SK-MEL-5 (cell line): ENCODE data around the gene ZIC3. TPM values are rescaled to one million over a fixed set of nuclear protein-coding genes. Genes with fewer than 3 reads are reported as not detected.
"Not testable (repeated sequence)": the region's sequence is repeated elsewhere in the genome, so short reads cannot be mapped to it uniquely, and the experiment has no call there.

Experiments
- DNase-seq: peaks from one replicate; pipeline ENCODE4 v3.0.0-alpha.2; 2016; ENCODE audit warnings: low read depth, low spot score
- in situ Hi-C: cut with HindIII; loops from 2 replicates; pipeline ENCODE4 v1.10.0; 2016; ENCODE audit warnings: low sequenced_read_pairs, high pct_unique_total_duplicates, low pct_unique_long_range_greater_than_20kb
- polyA plus RNA-seq, 2 experiments: library from polyadenylated mRNA; depleted of rRNA; stranded (reverse); fragments of >200 nt; gene quantifications; 2 replicates each; pipeline ENCODE4 v1.2.3, GENCODE V29; 2015
- total RNA-seq: library from RNA; depleted of rRNA; stranded (reverse); fragments of >200 nt; shearing (Covaris generic); gene quantifications from 2 replicates; pipeline ENCODE4 v1.2.3, GENCODE V29; 2014; rRNA removed

Gene ZIC3
- 0.16 TPM in 1 of 2 replicates, not detected in the other for total RNA-seq
- 0.06 and 0.24 TPM in 2 replicates for polyA plus RNA-seq (2015; cell fraction: cytosol; rRNA removed)
- 0.49 and 0.51 TPM in 2 replicates for polyA plus RNA-seq (2015; cell fraction: nucleus; rRNA removed)

DNA sequence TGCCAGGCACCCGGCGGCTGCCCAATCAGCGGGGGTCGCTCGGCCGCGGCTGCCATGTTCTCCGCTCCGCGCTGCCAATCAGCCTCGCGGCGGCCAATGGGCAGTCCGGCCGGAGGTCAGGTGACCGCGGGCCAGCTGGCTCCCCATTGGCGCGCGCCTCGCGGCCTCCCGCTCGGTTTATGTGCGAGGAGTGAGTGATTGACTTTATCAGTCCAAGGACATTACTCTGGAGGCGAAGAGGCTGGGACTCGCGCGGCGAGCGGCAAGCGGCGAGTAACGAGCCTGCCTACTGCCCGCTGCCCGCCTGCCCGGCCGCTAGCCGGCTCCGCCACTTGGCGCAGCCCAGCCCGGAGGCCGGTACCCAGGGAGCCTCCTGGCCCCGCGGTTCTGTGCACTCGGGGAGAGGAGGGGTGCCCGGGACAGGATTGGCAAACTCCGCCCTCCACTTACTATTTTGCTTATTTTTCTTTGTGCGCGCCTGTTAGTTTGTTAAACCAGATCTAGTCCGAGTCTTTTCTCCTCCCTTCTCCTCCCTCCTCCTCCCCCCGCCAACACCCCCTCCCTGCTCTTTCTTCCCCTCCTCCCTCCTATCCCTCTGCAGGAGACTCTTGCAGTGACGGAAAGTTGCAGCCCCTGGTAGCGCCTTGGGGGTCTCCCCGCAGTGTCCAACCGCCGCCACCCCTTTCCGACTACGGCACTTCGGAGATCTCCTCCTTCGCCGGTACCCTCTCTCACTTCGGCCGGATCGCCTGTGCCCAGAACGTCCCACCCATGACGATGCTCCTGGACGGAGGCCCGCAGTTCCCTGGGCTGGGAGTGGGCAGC, at the start of gene ZIC3:
ZIC3 (plus strand) TSS at position 207 of the 825 bp plus-strand sequence; CDS start at position 772, 565 bp downstream.
- DNase-seq = peak; percentile 61
- in situ Hi-C loops = no loop called here

DNA sequence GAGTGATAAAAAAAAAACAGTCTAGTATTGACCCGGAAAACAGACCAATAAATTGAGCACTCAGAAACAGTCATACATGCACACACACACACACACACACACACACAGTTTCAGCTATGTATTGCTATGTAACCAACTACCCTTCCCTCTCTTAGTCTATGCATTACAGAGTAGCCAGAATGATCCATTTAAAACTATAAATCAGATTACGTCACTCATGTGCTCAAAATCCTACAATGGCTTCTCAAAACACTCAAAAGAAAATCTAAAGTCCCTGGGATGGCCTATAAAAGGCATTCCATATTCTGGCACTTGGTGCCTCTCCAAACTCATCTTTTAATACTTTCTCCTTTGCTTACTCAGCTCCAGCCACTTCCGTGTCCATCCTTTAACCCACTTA, 46.5 kb upstream of the ZIC3 start:
- no peak for DNase-seq
- in situ Hi-C loops = no loop called here

DNA sequence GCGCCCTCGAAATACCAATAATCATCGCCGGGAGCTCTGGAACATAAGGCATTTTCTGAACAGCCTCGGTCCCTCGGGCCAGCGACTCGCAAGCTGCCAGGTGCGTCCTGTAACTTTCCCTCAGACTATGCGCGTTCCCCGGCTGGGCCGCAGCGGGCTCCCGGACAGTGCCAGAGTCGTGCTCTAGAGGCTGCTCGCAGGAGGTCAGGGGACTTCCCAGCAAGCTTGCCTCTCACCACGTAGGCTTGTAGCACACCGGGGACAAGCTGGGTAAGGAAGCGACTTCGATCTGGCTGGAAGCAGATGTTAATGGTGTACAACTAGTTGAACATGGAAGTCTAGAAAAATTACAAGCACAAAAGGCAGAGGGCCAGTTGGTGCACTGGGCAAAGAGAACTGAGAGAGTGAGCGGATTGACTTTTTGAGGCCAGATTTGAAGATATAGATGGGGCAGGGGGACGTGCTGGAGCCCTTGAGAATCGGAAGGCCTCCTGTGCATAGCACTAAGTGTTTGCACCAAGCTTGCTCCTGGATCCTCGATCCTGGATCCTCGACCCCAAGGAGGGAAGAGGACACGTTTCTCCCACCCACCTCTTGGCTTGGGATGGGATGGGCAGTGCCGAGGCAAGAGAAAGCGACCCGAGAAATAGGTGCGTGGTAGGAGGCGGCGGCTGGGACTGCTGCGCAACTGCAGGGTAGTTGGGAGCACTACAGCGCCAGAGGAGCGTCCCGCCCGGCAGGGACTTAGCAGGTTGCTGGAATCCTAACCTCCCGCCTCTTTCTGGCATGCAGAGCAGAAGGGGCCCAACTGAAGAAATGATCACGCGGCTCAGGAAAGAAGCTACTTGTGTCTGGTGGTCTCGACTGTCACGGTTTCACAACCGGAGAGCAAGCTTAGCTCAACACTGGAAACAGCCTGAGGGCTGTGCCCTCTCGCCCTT, 19.9 kb upstream of the ZIC3 start:
- in situ Hi-C loops = no loop called here
- no peak for DNase-seq

DNA sequence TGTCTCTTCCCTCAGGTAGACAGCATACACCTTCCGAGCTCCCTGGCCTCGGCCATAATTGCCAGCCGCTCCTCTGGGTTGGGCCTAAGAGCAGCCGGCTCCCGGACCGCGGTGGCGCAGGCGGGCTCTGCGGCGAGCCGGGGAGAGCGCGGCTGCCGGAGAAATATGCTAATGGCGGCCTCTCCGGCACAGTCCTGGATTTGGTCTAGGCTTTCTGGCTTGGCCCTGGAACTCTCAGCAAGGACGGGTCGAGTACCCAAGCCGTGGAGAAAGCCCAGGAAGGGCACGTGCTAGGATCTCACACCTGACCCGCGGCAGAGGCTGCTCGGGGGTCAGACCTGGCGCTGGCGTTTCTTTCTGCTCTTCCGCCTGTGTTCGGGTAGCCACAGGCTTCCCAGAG, 18.6 kb upstream of the ZIC3 start:
- DNase-seq = no peak
- in situ Hi-C loops = no loop called here

- in situ Hi-C loops = no loop called here
- DNase-seq = no peak
Measured at GRCh38 chrX:137548261-137548660, 17.7 kb upstream of the ZIC3 start.

DNA sequence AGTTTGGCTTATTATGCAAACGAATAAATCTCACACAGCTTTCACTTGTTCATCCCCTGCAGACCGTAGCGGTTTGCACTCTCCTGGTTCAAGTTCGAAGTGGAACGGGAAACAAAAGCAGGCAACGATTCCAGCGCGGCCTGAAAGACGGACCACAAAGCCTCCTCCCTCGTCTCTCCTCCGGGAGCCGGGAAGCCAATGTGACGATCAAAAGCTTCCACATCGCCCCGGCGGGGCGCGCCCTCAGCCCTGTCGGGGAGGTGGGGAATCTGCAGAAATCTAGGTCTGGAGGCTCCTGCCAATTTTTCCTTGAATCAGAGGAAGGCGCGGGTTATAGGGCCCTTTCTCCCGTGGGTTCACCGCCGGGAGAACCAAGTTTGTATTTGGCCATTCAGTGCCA, 16.9 kb upstream of the ZIC3 start:
- no peak for DNase-seq
- in situ Hi-C loops = no loop called here

DNA sequence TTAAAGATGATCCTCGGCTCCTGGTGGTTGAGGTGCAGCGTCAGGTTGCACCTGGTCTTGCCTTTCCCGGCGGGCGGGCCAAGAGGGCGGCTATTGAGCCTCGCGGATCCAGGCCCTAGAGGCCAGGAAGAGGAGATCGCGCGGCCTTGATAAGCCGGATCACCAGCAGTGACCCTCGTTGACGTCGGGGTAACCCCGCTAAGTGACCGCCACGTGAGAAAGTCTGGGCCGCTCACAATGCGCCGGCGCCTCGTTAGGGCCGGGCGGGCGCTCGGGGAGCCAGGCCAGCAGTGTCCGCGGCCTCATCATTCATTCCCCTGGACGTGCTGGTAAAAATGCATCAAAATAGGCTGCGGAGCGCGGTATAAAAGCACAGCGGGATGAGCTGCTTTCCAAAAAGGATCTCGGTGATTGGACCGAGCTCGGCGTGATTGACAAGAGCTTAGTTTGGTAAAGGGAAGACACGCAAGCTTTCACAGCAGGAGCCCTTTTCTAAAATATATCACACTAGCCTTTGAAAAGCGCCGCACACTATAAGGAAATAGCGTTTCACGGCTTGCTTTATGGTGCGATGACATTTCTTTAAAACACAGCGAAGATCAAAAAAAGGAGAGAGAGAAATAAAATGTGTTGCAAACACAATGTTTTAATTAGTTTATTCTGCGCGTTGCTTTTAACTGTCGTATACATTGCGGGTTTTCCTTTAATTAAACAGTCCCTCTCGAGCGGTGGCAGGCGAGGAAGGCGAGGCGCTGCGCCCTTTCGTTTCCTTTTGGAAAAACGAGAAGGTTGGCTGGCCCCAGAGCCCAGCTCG, 15.9 kb upstream of the ZIC3 start:
- no peak for DNase-seq
- in situ Hi-C loops = no loop called here

- in situ Hi-C loops = no loop called here
- DNase-seq = no peak
Measured at GRCh38 chrX:137550665-137551261, 15.2 kb upstream of the ZIC3 start.

GRCh38 chrX:137552098-137552497, 13.8 kb upstream of the ZIC3 start:
- DNase-seq, in situ Hi-C loops: not testable (repeated sequence)

- in situ Hi-C loops = no loop called here
- no peak for DNase-seq
Measured at GRCh38 chrX:137562096-137562495, 3.8 kb upstream of the ZIC3 start.

DNA sequence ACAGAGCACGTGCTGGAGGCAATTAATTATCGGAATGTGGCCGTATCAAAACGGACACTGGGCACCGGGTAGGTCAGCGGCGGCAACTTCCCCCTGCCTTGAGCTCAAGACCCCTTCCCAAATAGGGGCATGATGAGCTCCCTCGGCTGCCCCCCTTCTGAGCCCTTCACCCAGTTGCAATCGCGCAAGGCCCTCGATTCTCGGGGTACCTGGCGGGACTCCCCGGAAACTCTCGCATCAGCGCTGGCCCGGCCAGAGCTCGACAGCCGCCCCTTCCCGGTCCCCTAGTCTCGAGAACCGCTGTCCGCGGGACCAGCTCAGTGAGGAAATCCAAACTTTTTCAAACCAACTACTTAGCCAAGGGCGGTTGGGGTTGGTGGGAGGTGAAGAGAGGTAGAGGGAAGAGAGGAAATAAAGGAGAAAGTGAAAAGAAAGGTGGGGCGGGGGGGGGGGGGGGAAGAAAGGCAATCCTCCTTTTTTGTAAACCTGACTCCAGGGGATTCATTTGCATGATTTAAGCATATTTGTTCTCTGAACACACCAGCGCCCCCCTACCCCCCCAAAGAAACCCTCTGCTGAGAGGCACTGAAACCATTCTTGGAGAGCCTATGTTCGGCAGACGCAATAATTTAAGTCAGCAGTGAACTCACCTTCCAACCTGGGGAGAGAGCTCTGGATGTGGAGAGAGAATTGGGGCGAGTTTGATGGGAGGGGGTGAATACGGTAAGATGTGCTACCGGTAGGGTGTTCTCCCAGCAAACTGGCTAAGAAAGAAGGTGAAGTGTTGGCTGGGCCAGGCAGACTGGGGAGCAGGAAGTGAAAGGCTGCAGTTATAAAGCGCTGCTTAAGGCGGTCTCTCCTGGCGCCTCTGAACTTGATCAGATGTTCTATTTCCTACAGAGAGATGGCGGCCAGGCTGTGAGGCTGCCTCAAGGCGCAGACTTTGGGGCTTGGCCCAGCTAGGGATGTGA, 2.0 kb upstream of the ZIC3 start:
- DNase-seq = no peak
- in situ Hi-C loops = no loop called here

- in situ Hi-C loops = no loop called here
- no peak for DNase-seq
Measured at GRCh38 chrX:137565318-137565904, 516 bp upstream of the ZIC3 start.

DNA sequence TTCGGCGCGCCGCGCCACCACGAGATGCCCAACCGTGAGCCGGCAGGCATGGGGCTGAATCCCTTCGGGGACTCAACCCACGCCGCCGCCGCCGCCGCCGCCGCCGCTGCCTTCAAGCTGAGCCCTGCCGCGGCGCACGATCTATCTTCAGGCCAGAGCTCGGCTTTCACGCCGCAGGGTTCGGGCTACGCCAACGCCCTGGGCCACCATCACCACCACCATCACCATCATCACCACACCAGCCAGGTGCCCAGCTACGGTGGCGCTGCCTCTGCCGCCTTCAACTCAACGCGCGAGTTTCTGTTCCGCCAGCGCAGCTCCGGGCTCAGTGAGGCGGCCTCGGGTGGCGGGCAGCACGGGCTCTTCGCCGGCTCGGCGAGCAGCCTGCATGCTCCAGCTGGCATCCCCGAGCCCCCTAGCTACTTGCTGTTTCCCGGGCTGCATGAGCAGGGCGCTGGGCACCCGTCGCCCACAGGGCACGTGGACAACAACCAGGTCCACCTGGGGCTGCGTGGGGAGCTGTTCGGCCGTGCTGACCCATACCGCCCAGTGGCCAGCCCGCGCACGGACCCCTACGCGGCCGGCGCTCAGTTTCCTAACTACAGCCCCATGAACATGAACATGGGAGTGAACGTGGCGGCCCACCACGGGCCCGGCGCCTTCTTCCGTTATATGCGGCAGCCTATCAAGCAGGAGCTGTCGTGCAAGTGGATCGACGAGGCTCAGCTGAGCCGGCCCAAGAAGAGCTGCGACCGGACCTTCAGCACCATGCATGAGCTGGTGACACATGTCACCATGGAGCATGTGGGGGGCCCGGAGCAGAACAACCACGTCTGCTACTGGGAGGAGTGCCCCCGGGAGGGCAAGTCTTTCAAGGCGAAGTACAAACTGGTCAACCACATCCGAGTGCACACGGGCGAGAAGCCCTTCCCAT, 1.1 kb downstream of the ZIC3 start:
- no peak for DNase-seq
- in situ Hi-C loops = no loop called here

DNA sequence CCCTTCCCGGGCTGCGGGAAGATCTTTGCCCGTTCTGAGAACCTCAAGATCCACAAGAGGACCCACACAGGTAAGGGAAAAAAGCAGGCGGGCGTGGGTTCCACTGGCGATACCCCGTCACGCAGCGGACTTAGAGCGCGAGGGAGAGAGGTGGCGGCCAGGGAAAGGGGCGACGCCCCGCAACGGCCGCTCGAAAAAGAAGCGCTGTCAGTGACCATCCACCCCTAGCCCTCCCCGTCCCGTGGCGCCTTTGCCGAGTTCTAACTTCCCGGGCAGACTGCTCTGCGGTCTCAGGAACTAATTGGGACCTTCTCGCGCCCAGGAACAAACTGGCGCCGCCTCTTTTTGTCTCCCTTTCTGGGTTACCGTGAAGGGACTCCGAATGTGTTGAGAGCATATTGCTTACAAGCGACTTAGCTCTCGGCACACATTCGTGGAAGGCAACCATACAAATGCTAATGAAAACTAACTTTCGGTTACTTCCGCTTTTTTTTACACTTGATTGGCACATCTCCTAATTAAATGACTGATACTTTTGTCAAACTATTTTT, 1.8 kb downstream of the ZIC3 start:
- DNase-seq = no peak

More for the DNA sequence above, 1.8 kb downstream of the ZIC3 start:
- in situ Hi-C loops = no loop called here
